Skeletal muscle tissue (tissue), 2 donors: ENCODE measurements around the gene TNS1. TPM values are rescaled to one million over a fixed set of nuclear protein-coding genes. Genes with fewer than 3 reads are reported as not detected.

ENCODE experiments used
- small RNA-seq: library from RNA; depleted of rRNA; stranded (forward); fragments of <200 nt; gene quantifications from one replicate; pipeline ENCODE3, GENCODE V24; 2014
- total RNA-seq: library from RNA; depleted of rRNA; stranded (reverse); fragments of >200 nt; gene quantifications from one replicate; pipeline ENCODE4 v1.2.3, GENCODE V29; 2014

Gene TNS1
- total RNA-seq, 1 donor from 2014 or later = 73.1 TPM

Small RNAs within 50 kb of the gene (small RNA-seq; reads per million reads assigned to genes)
- not detected for gene MIR6809

Other genes with a start within 250 kb of the TNS1 start
- not detected for gene RUFY4, start 66.3 kb upstream of the TNS1 start, total RNA-seq
- under 0.01 TPM for gene CXCR2, start 123.0 kb upstream of the TNS1 start, total RNA-seq
- 0.52 TPM for gene CXCR1, start 164.0 kb upstream of the TNS1 start, total RNA-seq
- gene ARPC2, start 214.2 kb upstream of the TNS1 start, total RNA-seq = 172 TPM